HG03439 (cell line): ENCODE measurements around the gene IER3.
A peak's percentile ranks its signal among the peaks of the same experiment; 100 is the strongest.

Experiments
- ATAC-seq: cut with Tn5 transposase; IDR thresholded peaks from one replicate; pipeline ENCODE4 v1.9.1; 2021; ENCODE audit warnings: mild to moderate bottlenecking, moderate library complexity; ENCODE audit not compliant: unreplicated experiment

IER3 gene

DNA sequence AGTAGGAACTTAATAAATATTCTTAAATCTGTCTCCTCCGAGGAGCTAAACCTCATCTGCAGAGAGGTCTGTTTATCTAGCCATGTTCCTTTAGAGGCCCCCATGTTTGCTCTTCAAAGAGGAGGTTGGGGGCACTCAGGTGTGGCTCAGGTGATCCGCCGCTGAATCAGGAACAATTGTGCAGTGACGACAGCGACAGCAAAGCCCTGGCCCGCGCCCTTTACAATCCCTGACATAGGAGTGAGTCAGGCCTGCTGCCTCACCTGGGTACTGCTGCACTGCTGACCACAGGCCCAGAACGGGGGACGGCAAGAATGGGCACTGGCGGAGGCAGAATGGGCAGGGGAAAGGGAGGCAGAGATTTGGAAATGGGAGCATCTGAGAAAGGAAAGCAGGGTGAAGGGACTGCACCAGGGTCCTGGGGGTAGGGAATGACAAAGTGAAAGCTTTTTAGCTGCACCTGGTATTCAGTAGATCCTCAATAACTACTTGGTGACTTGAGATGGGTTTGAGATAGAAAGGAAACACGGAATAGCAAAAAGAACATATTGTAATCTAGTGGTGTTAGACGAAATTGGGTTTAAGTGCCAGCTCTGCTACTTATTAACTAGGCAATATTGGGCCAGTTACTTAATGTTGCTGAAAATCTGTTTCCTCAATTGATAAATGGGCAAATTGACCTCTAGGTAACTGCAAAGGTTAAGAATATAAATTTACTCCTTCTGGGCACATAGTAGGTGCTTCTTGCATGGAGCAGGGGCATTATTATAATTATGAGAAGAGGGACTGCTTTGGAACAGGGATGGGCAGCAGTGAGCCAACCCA, 5.4 kb upstream of the IER3 start:
- ATAC-seq: no peak

DNA sequence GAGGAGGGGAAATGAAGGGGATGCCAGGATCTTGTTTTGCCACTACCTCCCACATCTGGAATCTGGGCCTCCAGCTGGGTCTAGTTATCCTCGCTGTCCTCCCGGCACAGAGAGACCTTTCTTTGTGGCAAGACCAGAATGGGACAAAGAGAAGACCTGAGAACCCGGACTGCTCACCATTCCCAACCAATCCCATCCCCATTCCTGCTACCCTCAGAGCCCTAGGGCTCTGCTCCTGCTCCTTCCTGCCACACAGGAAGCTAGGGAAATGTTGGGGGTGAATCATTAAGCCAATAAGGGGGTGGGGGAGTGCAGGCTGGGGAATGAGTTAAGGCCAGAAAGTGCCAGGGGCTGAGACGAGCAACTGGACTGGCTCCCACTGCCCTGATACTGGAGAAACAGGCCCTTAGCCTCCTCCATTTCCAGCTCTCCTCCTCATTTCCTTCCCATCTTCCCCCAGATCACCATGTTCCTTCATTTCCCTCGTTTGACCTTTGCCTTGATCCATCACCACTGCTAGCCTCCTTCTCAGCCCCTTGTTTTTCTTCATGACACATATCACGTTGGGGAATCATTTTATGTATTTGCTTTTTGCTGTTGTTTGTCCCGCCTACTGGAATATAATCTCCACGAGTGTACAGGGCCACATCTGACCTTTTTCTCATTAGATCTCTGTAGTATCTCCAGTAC, 4.6 kb upstream of the IER3 start:
- ATAC-seq: no peak

DNA sequence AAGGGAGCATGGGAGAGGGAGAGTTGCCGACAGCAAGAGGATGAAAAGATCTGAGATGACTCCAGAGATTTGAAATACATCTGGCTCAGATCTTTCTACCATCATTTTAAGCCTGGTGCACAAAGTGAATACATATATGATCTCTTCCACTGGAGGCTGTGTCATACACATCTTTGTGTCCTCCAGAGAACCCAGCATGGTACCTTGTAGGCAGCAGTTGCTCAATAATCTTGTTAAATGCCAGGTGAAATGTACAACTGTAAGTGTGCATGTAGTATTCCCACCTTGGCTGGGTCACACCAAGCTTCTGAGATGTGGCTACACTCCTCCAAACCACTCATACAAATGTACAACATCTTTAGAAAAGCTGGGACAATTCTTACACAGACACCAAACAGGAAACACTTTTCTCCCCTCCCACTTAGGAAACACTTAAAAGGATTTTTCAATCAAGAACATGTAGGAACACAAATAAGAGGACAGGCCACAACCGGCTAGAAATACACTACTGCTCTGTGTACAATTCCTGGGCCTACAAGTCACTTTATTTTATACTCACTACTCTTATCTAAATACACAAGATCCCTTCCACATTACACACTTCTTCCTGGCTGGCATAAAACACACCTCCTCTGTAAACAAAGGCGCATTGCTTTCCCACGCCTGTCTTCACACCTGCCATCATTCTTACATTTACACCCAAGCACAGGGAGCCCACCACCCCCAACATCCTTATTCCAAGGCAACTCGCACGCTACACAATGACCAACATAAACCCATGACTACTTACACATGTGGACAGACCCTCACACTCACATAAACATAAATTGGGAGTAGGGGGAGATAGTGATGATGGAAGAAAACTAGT, 3.8 kb upstream of the IER3 start:
- ATAC-seq: no peak

DNA sequence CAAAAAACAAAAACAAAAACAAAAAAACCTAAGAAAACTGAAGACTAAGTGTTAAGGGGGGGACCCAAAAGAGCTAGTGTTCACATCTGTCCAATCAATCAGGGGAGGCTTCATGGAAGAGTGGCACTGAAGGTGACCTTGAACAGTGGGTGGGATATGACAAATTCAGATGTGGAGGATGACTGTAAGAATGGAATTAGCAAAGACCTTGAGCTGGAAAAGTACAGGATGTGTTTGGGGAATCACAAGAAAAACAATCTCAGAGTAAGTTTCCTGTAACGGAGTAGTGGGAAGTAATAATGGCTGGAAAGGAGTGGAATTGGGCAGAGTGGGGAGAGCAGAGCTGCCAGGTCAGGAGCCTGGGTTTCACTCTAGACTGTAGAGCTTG, 2.9 kb upstream of the IER3 start:
- ATAC-seq: no peak

DNA sequence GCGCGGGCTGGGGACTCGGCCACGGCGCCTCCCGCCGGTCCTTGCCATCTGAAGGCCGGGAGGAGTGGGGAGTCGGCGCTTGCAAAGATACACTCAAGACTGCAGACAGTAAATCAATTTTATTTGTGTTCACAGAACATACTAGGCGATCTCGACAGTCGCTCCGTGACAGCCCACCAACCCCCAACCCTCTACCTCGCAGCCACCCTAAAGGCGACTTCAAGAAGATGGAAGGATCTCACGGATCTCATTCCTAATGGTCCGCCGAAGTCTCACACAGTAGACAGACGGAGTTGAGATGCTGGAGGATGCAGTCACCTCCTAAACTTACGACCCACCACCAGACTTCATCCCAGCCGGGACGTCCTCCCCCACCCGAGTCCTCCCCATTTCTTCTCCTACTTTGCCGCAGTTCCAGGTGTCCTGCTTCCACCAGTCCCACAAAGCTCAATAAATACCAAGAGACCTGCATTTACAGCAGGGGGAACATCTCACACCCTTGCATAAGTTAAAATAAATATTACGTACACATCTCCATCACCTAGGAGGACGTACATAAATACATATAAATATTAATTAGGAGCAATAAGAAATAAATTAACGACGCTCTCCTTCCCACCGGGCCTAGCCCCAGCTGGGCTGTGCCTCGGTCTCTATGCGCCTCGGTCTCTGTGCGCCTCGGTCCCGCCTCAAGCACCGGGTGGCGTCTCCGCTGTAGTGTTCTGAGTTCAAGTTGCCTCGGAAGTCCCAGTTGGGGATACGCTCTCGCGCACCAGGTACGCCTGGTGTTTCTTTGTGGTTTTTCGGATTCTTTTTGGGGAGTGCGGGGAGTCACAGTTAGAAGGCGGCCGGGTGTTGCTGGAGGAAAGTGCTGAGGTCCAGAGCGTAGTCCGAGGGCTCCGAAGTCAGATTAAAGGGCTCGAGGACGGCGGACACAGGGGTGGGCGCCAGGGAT, 971 bp downstream of the IER3 start:
- ATAC-seq: peak; percentile 33

DNA sequence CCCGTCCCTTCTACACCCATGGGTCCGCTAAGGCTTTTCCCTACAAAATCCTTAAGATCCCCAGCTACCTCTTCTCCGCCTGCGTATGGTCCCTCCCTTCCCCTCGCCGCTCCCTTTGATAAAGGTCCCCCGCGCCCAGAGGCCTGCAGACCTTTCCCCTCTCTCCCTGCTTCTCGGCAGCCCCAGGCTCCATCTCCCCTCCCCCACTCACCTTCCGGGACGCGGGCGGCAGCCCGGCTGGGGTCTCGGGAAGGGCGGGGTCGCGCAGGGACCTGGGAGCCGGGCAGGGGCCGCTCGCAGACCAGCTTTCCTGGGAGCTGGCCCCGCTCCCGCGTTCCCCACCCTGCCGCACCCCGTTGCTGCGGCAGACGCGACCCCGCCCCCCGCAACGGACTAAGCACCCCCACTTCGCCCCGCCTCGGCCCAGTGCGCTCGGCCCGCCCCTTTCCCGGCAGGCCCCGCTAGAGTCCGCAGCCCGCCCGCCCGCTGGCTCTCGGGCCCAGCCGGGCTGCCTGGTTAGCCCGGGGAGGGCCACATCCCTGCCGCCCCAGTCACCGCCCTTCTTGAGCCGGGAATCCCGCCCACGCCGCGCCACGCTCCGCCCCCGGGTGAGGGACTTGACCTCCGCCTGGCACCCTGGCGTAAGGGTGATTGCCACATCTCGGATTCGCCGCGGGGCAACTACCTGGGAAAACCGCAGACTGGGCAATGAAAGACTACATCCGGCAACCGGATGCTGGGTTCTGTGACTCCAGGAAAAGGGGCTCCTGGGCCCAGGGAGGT, 1.8 kb downstream of the IER3 start, which contains the start of gene FLOT1:
FLOT1 (minus strand) TSS at position 372 of the 783 bp plus-strand sequence. CDS start 498 bp downstream, outside the sequence.
- ATAC-seq: peak; percentile 62

DNA sequence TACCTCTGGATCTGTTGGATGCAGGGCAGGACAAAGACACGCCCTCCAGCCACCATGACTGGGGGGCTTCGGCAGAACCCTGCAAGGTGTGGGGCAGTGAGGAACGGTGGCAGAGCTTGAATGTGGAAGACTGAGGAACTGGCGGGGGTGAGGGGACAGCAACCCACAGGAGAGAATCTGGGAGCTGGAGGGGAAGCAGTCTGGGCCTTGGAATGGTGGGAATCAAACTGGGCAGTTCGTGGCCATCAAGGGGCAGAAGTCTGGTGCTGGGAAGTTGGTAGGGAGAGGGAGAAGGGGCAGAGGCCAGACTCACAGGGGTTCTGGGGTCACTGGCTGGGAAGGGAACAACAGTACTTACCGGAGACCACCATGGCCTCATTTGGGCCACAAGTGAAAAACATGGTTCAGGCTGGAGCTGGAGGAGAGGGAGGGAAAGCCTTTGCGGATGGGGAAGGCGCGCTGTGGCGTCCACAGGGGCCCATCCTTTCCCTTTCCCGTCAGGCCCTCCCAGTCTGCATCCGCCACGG, 2.5 kb downstream of the IER3 start:
- peak; percentile 6 for ATAC-seq

DNA sequence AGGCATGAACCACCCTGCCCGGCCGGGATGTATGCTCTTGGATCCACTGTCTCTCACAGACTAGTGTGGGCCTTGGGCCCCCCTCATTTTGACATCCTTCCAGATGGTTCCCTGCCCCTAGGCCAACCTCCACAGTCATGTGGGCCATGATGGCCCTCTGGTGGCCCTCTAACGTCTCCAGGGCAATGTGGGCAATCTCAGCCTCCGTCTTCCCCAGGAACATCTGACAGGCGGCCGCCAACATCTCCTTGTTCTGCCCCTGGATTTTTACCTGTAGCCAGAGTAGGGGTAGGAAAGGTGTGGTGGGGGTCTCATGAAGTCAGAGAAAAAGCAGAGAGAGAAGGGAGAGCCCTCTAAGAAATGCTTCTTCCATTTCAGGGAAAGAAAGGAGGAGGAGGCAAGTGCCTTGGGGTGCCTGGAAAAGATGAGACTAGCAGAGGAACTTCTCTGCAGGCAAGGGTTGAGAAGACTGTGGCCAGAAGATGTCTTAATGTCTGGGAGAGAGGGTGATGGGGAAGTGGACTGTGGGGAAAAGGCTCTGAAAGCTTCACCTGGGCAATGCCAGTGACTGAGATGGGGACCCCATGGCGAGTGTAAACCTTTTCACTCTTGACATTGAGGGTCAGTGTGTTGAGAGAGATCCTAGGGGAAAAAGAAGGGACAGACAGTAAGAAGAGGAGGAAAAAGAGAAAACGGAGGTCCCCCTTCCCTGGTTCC, 3.1 kb downstream of the IER3 start:
- no peak for ATAC-seq

DNA sequence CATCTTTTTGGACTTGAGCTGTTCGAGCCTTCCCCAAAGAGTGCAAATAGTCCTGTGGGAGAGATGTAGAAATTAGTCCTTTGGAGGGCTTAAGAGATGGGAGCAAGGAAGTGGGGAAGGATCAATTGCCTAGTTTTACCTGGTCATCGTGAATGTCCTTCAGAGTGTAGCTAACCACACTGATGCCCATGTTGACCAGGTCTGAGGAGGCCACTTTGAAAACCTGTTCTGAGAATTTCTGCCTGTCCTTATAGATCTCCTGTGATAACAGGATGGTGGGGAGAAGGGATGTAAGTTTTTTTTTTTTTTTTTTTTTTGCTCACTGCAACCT, 3.8 kb downstream of the IER3 start:
- ATAC-seq: no peak

DNA sequence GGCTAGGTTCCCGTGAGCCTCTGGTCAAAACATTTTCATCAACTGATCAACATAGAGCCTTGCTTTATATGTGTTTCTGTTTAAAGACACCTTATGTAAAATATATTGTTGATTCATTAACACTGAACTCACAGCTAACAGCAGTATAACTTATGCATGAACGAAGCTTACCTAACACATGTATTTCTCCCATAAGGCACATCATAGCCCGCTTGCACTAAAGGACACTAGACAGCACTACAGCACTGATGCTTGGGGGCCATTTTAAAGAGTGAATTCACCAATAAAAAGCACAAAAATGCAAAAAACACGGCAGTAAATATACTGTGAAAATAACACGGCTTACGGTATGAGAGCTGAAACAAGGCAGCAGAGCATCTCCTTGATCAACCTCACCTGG, 5.8 kb downstream of the IER3 start:
- no peak for ATAC-seq

DNA sequence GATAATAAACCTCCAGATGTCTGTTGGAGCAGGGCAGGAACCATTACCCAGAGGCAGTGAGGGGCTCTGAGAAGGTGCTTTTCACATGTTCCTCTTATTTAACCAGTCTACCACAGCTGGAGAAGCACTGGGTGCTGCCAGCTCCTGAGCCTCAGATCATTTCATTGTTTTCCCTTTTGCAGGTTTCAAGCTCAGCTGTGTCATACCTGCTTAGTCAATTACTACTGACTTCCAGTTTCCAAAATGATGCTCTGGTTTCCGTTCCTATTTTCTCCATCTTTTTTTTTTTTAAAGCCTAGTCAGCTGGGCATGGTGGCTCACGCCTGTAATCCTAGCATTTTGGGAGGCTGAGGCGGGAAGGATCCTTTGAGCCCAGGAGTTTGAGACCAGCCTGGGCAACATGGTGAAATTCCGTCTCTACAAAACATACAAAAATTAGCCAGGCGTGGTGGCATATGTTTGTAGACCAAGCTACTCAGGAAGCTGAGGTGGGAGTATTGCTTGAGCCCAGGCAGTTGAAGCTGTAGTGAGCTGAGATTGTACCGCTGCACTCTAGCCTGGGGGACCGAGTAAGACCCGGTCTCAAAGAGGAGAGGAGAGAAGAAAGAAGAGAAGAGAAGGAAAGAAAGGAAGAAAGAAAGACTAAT, 8.6 kb downstream of the IER3 start:
- ATAC-seq: no peak

DNA sequence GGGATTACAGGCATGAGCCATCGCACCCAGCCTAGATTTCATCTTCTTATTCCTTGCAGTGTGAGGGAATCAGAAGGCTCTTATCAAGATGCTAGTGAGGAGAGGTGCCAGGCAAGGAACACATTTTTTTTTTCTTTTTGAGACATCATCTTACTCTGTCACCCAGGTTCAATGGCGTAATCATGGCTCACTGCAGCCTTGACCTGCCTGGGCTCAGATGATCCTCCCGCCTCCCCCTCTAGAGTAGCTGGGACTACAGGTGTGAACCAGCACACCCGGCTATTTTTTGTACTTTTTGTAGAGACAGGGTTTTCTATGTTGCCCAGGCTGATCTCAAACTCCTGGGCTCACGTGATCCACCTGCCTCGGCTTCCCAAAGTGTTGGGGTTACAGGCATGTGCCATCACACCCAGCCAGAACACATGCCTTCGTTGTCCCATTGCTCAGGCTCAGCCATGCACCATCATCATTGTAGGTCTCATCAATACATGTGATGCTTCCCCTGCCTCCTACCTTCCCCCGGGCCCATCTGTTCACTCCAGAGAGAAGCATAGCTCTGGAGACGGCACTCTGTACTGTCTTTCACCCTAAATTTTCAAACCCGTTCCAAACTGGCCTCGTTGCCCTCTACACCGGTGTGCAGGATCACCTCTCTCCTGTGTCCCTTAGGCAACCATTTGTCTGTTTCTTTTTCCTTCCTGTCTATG, 12.0 kb downstream of the IER3 start:
- no peak for ATAC-seq

DNA sequence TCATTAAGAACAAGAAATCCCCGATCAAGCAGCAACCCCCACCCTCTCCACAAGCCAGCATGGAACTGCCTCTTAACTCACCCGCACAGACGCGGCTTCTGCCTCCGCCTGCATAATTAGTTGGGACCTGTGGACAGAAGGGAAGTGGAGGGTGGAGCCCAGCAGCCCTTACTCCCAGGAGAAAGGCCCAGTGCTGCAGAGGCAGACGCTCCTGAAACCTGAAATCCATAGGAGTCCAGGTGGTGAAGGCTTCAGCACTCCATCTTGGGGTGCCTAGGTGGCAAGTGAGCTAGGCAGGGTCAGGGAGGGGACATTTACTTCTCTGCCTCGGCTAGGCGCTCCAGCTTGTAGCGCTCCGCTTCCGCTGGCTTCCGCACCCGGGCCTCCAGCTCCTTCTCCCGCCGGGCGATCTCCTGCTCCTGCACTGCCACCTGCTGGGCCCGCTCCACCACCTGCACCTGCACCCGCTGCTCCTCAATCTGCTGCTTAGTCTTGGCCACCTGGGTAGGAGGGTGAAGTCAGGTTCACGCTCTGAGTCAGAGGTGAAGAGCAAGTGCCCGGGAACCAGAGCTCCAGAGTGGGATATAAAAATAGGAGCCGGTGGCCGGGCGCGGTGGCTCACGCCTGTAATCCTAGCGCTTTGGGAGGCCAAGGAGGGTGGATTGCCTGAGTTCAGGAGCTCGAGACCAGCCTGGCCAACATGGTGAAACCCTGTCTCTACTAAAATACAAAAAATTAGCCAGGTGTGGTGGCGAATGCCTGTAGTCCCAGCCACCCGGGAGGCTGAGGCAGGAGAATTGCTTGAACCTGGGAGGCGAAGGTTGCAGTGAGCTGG, 13.5 kb downstream of the IER3 start:
- no peak for ATAC-seq

DNA sequence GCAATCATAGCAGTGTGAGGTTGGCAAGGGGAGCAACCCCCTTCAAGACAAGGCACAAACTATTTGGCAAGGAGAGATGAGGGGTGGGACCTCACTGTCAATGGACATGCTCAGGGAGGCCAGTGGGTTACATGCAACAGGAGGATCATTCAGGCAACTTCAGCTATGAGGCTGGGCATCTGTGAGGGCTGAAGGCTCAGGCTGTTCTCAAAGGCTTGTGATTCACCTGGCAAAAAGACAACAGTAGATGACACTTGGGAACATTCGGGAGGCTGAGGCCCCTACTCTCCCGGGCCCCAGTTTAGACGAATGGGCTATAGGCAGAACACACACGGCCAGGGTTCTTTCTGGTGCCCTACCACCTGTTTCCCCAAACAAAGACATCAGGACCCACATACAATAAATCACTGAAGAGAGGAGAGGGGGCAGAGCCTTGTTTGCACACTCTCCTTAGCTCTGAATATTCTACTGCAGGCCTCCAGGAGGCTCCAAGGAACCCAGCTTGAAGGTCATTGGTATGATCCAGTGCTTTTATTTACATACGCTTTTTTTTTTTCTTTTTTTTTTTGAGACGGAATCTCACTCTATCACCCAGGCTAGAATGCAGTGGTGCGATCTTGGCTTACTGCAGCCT, 16.3 kb downstream of the IER3 start:
- ATAC-seq: no peak

DNA sequence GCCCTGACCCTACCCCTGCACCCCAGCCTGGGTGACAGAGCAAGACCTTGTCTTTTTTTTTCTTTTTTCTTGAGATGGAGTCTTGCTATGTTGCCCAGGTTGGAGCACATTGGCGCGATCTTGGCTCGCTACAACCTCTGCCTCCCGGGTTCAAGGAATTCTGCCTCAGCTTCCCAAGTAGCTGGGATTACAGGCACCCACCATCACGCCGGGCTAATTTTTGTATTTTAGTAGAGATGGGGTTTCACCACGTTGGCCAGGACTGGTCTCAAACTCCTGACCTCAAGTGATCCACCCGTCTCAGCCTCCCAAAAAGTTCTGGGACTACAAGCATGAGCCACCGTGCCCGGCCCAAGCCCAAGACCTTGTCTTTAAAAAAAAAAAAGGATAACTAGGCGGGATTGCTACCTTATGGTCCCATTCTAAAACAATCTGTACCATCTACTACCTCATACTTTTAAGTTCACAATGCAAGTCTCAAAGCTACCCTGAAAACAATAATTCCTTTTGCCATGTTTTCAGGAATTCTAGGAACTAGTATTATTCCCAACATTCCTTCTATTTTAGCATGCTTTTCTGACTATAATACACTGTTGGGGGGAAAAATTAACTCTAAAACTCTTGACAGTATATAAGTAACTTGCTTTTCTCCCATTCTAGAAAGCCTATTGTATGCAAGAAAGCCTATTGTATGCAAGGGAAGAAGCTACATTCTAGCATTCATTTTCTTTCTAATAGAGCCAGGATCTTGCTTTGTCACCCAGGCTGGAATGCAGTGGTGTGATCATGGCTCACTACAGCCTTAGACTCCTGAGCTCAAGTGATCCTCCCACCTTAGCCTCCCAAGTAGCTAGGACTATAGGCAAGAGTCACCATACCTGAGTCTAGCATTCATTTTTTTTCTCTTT, 17.6 kb downstream of the IER3 start:
- no peak for ATAC-seq
